GM12873 (cell line): ENCODE data around the gene NEK11.

ENCODE experiments used
- TF ChIP-seq, protein P1 (sequence below): IDR thresholded peaks from 2 replicates; pipeline ENCODE4 v1.5.1; 2012; ENCODE audit warnings: low read depth, mild to moderate bottlenecking, moderate library complexity, low read length, control low read depth; ENCODE audit not compliant: insufficient read depth; ENCODE audit errors: missing control alignments

The NEK11 gene

GRCh38 chr3:131341761-131342160, 315.1 kb downstream of the NEK11 start:
- TF ChIP-seq, protein P1, sequence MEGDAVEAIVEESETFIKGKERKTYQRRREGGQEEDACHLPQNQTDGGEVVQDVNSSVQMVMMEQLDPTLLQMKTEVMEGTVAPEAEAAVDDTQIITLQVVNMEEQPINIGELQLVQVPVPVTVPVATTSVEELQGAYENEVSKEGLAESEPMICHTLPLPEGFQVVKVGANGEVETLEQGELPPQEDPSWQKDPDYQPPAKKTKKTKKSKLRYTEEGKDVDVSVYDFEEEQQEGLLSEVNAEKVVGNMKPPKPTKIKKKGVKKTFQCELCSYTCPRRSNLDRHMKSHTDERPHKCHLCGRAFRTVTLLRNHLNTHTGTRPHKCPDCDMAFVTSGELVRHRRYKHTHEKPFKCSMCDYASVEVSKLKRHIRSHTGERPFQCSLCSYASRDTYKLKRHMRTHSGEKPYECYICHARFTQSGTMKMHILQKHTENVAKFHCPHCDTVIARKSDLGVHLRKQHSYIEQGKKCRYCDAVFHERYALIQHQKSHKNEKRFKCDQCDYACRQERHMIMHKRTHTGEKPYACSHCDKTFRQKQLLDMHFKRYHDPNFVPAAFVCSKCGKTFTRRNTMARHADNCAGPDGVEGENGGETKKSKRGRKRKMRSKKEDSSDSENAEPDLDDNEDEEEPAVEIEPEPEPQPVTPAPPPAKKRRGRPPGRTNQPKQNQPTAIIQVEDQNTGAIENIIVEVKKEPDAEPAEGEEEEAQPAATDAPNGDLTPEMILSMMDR: no peak

DNA sequence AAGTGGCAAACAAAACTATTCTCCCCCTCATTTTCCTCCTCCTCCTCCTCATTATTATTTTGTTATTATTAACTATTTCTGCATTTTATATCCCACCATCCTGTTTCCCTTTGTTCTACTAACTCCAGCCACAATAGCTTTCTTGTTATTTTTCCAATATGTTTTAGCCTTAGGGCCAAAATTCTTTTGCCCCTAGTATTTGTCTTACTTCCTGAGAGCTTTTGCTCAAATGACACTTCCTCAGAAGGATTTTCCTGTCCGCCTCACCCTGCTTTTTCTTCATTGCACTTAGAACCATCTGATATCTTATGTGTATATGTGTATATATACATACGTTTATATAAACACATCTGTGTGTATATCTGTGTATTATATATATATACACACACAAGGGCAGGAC, 322.2 kb downstream of the NEK11 start:
- TF ChIP-seq, protein P1: no peak

DNA sequence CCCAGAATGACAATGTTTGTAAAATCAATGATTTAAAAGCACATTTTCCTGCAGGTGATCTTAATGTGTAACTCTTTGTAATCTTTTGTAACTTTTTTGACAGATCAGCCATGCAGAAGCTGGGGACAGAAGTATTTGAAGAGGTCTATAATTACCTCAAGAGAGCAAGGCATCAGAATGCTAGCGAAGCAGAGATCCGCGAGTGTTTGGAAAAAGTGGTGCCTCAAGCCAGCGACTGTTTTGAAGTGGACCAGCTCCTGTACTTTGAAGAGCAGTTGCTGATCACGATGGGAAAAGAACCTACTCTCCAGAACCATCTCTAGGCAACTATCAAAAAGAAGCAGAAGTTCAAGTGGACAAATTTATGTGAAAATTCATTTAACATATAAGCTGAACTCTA, 322.8 kb downstream of the NEK11 start:
- TF ChIP-seq, protein P1: no peak

GRCh38 chr3:131349946-131350347, 323.3 kb downstream of the NEK11 start:
- TF ChIP-seq, protein P1: no peak

- TF ChIP-seq, protein P1: no peak
Measured at GRCh38 chr3:131350506-131350905, 323.8 kb downstream of the NEK11 start.

DNA sequence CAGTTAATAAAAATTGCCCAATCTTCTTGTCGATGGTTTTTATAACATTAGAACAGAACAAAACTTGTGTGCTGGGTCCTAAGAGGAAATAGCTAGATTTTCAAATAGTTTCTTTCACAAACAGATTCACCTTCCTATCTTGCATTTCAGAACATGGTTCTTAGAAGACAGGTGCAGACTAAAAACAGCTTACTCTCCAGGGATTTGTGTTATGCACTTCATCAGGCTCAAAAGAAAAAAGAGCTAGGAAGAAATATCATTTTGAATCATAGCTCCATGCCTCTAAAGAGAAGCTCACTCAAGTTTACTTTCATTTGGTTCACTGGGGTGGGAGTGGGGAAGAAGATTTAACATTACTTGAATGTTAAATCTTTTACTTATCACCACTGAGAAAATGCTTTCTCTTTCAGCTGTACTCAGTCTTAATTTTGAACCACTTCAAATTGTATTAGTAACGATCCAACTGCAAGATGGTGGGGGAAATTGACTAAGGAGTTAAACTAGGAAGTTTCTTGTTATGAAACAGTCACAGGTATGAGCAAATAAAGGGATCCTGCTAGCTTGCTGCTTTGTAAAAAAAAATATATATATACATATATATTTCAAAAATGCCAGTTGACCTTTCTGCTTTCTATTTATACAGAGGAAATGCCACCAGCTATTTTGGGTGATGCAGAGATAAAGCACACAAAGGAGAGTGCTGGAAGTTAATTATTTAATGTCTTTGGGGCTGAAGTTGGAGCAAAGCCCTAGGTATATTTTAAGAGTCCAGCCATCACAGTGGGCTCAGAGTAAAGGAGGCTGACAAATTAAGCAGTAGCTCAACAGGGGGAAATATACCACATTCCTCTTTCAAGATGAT, 326.6 kb downstream of the NEK11 start:
- TF ChIP-seq, protein P1: no peak

DNA sequence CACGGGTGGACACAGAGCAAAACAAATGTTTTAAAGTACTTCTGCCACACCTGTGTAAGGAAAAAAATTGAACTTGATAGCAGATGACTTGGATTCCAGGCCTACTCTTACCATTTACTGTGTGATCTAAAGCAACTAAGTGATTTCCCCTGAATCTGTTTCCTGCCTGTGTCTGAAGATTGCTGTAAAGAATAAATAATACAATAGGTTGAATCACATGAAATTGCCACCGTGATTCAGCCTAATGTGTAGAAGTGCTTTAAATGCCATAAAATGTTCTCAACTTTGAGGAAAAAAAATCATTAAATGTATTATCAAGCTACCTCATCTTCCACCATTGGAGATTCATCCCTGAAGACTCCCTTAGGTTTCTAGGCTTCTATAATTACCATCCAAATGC, 327.3 kb downstream of the NEK11 start:
- TF ChIP-seq, protein P1: no peak
